Adipocyte (in vitro differentiated cells): ENCODE results near the gene RTKN2.

ENCODE experiments used
- DNase-seq: peaks from one replicate; pipeline ENCODE4 v3.0.0-alpha.2; 2015; ENCODE audit warnings: low read depth
- H3K27me3 ChIP-seq: replicated peaks from 2 replicates; pipeline ENCODE4 v1.7.0; 2013; ENCODE audit warnings: mild to moderate bottlenecking, low read length, moderate library complexity; ENCODE audit not compliant: control insufficient read depth, insufficient read depth
- H3K36me3 ChIP-seq: 2 replicates; pipeline ENCODE4 v1.7.0; 2013; ENCODE audit warnings: low read length, mild to moderate bottlenecking, moderate library complexity; ENCODE audit not compliant: control insufficient read depth, insufficient read depth, severe bottlenecking
- H3K4me1 ChIP-seq: 2 replicates; pipeline ENCODE4 v1.7.0; 2013; ENCODE audit warnings: mild to moderate bottlenecking, low read length, moderate library complexity; ENCODE audit not compliant: control insufficient read depth, insufficient read depth
- H3K4me3 ChIP-seq: 2 replicates; pipeline ENCODE4 v1.7.0; 2013; ENCODE audit warnings: mild to moderate bottlenecking, low read length, moderate library complexity
- H3K9ac ChIP-seq: 2 replicates; pipeline ENCODE4 v1.7.0; 2013; ENCODE audit warnings: mild to moderate bottlenecking, low read length, moderate library complexity
- H3K9me3 ChIP-seq: 2 replicates; pipeline ENCODE4 v1.7.0; 2013; ENCODE audit warnings: mild to moderate bottlenecking, low read length, moderate library complexity; ENCODE audit not compliant: control insufficient read depth

Gene RTKN2

DNA sequence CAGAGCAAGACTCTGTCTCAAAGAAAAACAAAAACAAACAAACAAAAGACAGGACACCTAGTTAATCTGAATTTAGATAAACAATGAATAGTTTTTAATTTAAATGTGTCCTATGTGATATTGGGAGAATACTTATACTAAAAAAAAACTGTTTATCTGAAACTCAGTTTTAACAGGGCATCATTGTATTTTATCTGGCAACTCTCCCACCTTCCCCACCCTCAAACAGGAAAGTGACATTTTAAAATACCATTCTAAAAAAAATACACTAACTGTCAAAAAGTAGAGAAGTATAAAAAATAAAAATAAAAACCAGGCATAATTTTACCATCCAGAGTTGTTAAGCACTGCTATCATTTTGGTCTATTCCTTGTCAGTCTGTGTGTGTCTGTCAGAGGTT, 119.0 kb downstream of the RTKN2 start:
- Histone ChIP-seq H3K36me3 (no peaks in the 10 kb centered on the region), H3K27me3 (no peaks in the 10 kb centered on the region), H3K4me1 (peaks cover 10% of the 10 kb centered on the region), H3K9me3 (no peaks in the 10 kb centered on the region), H3K9ac (no peak overlapping the region), H3K4me3 (no peak overlapping the region)
- DNase-seq, result no peak

DNA sequence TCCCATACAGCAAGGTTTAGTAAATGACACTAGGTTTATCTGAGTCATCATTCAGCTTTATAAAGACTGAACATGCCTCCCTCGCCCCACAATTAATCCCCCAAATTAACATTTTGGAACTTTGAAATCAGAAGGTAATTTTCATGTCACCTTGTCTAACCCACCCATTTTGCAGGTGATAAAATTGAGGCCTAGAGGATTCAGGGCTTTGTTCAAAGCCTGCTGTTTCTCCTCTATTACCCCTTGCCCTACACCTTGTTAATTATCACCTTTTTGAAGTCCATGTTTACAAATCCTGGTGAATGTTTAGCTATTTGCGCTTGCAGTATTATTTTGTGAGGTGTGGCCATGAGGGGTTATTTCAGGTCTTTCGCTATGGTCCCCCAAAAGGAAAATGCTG, 120.5 kb downstream of the RTKN2 start:
- Histone ChIP-seq H3K9ac (no peak overlapping the region), H3K27me3 (no peaks in the 10 kb centered on the region), H3K9me3 (peaks cover 4% of the 10 kb centered on the region), H3K4me1 (peaks cover 5% of the 10 kb centered on the region), H3K4me3 (no peak overlapping the region), H3K36me3 (no peaks in the 10 kb centered on the region)
- DNase-seq, result no peak

DNA sequence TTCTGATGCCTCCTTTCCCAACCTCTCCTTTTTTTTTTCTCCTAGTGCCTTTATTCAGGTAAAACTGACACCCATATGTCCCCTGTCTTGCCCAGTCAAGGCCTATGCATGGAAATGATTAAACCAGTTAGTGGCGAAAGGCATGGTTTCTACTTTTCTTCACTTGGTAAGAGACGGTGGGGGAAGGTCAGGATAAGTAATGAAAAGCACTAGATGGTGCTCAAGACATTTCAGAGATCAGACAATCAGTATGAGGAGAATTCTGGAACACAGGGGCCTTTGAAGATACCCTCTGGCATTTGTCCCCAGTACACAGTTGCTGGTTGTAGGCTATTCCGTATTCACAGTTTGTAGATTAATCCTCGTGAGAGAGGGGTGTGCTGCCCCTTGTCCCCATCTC, 121.2 kb downstream of the RTKN2 start:
- DNase-seq, result no peak
- Histone ChIP-seq H3K36me3 (no peaks in the 10 kb centered on the region), H3K4me3 (no peak overlapping the region), H3K27me3 (no peaks in the 10 kb centered on the region), H3K9ac (no peak overlapping the region), H3K4me1 (no peaks in the 10 kb centered on the region), H3K9me3 (peaks cover 6% of the 10 kb centered on the region)

DNA sequence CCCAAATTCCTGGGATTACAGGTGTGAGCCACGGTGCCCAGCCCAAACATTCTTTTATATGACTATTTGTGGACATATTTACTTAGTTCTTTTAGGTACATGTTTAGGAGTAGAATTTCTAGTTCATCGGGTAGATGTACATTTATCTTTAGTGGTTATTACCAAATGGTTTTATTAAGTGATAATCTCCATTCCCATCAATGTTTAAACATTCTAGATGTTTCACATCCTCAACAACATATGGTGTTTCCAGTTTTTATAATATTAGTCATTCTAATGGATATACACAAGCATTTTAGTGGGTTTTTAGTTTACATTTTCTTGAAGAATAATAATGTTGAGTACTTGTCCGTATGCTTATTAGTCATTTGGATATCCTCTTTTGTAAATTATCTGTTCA, 131.7 kb downstream of the RTKN2 start:
- Histone ChIP-seq H3K36me3 (no peaks in the 10 kb centered on the region), H3K27me3 (no peaks in the 10 kb centered on the region), H3K9ac (no peak overlapping the region), H3K4me1 (no peaks in the 10 kb centered on the region), H3K9me3 (no peaks in the 10 kb centered on the region), H3K4me3 (no peak overlapping the region)
- no peak for DNase-seq

DNA sequence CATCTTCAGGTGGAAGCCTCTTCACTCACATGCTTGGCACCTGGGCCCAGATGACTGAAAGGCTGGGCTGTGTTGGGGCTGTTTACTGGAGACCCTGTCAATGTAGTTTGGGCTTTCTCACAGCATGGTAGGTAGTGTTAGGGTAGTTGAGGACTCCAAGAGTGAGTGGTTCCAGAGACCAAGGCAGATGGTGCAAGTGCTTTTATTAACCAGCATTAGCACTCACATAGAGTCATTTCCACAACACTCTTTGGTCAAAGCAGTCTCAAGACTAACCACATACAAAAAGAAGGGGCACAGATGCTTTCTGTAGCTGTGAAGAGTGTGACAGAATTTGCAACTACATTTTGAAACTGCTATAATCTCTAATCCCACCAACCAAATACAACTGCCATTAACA, 135.0 kb downstream of the RTKN2 start:
- no peaks in the 10 kb centered on the region for H3K36me3 ChIP-seq
- H3K4me3 ChIP-seq, result no peak overlapping the region
- H3K9ac ChIP-seq, result no peak overlapping the region
- peaks cover 18% of the 10 kb centered on the region for H3K4me1 ChIP-seq
- DNase-seq, result no peak
- no peaks in the 10 kb centered on the region for H3K9me3 ChIP-seq
- no peaks in the 10 kb centered on the region for H3K27me3 ChIP-seq
